ENCODE data around the gene LRRTM4.

LRRTM4 gene

DNA sequence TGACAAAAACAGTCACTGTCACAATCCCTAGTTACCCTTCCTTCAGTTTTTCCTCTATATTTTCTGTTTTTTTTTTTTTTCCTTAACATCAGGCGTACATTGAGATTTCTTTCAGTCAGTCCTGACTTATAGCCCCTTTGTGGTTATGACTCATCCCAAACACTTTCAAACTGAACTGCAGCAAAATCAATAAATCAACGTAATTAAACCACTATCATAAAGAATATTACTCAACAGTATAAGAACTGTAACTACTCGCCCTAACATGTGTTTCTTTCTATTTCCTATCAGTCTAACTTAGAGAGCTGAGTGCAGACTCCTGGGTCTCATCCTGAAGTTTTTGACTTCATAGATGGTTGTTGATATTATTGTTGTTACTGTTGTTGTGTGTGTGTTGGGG is 523.5 kb downstream of the LRRTM4 start:
- DNase-seq (ENCODE audit: low read depth in 3 of 3): no peak

DNA sequence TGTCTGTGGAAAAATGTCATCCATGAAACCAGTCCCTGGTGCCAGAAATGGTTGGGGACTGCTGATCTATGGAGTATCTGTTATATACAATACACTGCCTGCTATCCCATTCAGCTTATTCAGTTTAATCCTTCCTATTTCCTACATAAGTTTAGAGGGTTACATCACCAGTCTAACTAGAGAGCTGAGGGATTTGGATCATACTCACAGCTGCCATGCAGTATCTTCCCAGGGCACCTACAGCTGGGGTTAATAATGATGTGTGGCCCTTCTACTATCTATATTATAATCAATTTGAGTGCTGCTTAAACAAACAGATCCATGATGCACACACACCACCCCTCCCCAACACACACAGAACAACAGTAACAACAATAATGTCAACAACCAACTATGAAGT is 524.0 kb downstream of the LRRTM4 start:
- DNase-seq (ENCODE audit: low read depth in 3 of 3): no peak

DNA sequence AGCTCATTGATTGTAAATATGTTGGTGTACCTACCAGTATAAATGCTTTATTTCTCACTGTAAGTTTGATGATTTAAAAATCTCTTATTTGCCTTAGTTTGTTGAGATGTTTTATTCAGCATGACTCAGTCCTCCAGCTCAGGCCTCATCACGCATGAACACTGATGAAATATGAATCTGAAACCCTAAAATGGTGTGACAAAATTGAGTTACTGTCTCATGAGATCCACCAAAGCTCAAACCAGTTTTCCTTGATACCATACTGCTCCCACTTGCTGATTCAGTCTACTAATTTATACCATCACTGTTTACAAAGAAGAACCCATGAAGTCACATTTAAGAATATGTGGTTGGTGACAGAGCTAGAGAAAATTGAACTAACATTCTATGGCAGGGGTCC is 524.9 kb downstream of the LRRTM4 start:
- no peak for DNase-seq (ENCODE audit: low read depth in 3 of 3)

DNA sequence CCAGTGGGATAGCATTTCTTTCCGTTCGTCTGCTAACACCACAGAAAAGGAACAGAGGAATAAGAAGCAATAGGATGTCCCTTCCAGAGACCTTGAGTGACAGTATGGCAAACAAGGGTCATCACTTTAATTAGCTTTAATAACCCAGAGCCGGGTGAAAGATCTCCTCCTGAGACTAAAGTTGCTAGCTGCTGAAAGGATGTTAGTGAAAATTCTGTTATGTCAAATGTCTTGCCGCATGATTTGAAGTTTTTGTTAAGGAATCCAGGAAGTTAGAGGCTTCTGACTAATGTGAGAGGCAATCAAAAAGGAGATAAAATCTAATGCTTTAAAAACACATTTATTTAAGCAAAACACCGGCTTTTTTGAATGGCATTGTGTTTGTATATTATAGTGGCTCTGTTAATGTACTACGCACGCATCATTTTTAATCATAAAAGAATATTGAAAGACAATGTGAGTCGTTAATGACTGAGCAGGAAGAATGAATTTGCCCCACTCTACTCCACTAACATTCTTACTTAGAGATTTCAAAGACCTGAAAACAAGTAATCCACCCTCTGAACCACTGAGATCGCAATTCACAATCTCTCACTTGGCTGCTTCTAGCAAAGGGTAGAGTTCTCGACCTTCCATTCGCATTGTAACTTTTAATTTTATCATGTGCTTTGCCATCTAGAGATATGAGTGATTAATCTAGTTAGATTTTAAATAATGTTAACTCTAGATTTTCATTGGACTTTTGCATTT is 536.6 kb downstream of the LRRTM4 start:
- no peak for DNase-seq (ENCODE audit: low read depth in 3 of 3)

DNA sequence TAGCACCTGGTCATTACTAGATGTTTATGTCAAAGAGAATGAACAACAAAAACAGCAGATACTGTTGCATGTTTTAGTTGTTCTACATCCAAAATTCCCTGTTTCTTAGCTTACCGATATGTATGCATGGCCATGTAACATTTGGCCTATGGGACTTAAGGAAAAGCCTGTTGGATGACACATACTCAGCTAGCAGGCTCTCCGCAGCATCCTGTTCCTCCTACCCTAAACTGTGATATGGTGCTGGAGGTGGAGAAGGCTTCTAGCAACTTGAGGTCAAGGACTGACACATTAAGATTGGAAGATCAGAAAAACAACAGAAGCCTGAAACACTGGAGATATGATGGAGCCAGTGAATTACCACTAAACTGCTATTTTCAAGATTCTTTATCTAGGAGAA is 537.8 kb downstream of the LRRTM4 start:
- DNase-seq (ENCODE audit: low read depth in 3 of 3): no peak

DNA sequence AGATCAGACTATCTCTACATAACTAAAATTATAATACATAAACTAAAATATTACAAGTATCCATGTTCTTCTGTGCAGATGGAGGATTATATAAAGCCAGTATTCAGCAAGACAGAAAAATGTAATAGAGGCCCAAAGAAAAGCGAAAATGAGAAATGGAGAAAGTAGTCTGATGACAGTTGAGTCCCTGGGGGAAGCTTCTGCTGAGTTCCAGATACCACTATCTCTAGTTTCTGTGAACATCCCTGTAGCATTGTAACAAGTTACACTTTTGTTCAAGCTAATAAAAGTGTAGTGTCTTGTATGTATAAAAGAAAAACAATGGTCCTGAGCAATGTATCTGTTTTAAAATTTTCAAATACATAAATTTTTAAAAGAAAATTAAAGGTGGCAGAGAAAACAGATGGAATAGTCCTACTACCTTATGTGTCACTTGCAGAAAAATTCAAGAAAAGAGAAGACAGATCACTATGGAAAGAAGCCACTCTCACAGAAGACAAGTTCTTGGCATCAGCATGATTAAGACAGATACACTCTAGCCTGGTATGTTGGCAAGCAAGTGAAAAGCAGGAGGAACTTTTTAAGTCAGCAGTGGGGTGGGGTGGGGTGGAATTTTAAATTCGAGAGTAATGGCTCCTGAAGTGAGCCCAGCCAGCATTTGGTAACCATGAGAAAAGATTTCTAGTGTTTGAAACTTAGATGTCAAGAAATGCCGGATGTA is 541.9 kb downstream of the LRRTM4 start:
- DNase-seq (ENCODE audit: low read depth in 3 of 3): no peak

DNA sequence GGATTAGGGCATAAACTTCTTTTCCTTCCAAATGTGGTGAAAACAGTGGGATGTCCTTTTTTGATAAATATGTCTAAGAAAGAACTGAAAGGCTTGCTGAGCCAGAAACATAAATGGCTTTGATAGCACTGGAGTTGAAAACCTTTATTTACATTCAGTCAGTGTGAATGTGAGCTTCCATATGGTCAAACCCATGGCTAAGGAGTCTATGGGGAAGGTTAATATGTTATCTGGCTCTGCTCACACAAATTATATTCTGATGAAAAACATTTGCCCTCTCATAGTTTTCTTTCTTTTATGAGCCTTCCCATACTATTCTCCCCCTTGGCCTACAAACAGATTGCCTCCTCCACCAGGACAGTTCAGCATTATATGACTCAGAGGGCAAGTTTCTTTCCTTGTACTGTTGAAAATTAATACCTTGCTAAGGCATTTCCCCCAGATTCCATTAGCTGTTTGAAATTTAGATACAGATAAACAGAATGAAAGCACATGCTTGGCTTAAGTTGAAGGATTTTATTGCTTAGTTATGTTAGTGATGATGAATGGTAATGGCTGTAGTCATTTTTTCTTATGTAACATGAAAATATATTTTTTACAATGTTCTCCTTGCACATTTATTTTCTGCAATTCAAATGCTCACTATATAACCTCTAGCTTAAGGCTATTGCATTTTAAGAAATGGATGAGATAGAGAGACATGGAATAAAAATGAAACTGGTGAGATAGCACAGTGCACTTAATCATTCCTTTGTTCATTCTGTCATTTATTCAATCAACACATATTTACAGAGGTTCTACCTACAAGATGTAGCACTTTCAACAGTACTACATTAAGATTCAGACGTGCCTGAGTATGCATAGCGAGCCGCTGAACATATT is 544.1 kb downstream of the LRRTM4 start:
- DNase-seq (ENCODE audit: low read depth in 3 of 3): no peak

DNA sequence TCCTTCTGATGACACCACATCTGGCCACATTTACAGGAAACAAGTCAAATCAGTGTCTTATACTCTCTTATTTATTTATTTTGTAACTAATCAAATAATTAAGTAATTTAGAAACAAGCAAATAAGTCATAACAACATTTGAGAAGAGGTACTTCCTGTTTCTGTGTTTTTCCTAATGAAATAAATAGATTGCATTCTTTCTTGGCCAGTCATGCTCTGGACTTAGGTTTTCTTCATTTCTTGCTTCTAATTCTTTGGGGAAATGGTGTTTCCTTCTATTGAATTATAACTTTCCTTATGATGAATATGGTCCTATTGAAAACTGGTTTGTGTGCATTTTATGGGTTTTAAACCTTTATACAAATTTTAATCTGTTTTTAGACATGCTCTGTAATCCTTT is 546.4 kb downstream of the LRRTM4 start:
- no peak for DNase-seq (ENCODE audit: low read depth in 3 of 3)

DNA sequence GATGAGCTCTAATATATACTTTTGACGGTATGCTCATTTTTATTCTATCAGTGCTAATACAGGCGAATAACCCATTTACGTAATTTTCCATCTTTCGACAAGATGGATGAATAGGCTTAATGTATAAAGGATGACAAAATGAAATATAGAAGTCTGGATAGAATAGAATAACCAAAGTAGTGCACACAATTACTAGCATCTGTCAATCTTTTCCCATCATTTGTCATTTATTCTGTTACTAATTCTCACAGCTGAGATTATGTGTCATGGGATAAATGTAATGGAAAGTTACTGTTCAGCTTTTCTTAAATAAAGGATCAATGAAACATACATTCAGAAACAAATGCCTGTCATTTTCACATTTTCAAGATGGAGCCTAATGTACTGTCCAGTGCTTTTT is 548.6 kb downstream of the LRRTM4 start:
- DNase-seq (ENCODE audit: low read depth in 3 of 3): no peak

DNA sequence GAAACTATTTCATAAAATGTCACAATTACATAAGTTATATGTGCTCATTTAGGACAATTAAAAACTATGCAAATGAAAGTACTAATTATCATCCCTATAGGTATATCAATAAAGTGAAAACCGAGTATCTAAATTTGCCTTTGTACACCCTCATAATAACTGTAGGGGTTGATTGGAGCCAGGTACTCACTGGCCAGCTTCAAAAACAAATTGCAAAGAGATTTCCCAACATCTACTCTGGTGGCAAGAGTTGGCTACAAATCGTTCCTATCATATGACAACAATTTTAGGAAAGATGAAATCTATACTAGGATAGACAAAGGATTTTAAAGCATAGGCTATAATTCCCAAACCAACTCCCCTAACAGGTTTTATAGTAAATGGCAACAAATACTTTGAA is 556.4 kb downstream of the LRRTM4 start:
- DNase-seq (ENCODE audit: low read depth in 3 of 3): no peak

DNA sequence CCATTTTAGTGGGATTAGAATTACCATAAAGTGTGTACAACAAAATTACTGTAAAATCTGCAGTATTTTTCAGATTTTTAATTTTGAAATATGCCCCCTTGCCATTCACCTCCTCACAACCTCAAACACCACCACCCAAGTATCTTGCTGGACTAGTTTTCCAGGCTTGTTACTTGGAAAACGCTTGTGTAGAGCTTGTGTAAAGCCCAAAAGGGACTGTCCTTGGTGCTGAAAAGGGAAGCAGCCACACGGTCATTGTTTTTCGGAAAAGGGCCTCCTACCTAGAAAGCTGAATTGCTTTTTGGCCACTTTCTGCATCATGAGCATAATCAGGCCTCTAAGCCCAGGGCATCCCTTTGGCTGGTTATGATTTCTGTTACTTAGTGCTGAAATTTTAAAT is 563.4 kb downstream of the LRRTM4 start:
- DNase-seq (ENCODE audit: low read depth in 3 of 3): no peak

DNA sequence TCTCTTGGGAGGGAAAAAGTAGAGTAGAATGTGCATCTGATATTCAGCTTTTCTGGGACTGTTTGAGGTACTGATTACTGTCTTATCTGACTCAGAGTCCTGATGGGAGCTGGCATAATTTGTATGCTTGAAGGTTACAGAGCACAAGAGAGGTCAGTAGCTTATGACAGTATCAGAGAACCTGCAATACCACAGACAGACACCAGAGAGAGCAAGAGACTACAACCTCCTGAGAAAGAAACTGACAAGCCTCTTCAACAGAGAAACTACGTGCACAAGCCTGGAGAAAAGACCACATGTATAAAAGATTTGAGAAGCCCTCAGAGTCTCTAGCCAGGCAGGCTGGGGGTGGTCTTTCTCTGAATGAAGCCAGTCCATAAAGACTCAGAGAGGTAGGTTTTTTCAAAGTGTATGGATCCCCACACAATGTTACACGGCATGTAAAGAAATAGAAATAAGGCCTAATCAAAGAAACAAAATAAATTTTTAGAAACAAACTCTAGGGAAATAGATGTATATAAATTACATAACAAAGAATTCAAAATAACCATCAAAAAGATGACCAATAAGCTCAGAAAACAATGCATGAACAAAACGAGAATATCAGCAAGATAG is 568.3 kb downstream of the LRRTM4 start:
- no peak for DNase-seq (ENCODE audit: low read depth in 3 of 3)

DNA sequence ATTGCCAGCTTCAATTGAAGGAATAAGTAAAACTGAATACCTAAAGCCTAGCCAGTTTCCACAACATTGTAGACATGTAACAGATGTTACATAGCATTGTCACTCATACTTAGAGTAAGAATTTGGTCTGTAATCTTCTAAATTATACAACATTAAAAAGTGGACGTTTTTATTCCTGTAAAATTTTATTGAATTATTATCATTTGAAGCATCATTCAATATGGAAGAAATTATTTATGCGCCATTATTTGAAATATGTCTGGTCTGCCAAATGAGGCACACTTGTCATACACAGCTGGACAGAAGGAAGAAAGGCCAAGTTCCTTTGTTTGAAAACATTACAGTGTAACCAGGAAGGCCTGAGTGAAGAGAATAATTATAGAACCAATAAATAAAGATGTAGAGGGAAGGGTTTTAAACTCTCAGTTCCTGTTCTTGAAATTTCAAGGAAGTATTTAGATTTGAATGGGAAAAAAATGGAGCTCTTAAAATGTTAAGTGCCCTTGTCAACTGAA is 575.5 kb downstream of the LRRTM4 start:
- DNase-seq (ENCODE audit: low read depth in 3 of 3): no peak

DNA sequence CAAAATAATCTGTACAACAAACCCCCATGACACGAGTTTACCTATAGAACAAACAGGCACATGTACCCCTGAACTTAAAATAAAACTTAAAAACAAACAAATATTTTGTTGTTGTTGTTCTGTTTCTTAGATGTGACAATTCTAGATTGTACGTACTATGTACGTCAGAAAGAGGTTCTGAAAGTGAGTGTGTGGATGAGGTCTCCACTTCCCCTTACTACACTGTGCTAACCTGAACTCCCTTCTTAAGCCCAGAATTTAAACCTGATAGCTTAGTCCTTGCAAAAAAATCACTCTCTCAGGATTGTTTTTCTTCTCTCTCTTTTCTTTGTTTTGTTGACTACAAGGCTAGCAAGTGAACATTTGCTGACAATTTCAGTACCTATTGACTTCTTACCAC is 581.6 kb downstream of the LRRTM4 start:
- DNase-seq (ENCODE audit: low read depth in 3 of 3): no peak

DNA sequence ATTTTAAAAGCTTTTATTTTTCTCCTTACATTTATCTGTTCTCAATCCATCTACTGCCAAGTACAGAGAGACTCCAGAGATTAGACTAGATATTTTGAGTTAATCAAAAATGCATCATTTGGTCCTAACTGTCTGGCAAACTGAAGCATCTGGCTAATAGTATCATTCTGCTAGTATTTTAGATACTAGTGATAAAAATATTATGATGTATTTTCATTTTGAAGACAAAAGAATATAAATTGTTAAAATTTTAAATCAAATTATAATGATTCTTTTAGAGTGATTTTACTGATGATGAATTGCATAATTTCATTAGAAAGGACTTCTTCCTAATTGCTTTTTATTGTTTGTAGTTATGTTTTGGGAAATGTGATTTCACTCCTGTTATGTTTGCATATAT is 584.0 kb downstream of the LRRTM4 start:
- DNase-seq (ENCODE audit: low read depth in 3 of 3): no peak

DNA sequence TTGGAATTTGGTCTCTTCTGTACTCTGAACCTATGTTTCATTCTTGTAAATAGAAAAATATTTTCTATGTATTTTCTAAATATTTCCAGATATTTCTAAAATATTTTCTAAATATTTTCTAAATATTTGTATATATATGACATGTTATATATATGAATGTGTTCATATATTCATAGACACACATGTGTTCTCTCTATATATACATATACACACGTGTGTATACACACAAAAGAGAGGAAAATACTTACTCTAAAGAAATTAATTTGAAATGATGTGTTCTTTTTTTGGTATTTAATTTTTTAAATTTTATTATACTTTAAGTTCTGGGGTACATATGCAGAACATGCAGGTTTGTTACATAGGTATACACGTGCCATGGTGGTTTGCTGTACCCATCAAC is 589.6 kb downstream of the LRRTM4 start:
- DNase-seq (ENCODE audit: low read depth in 3 of 3): no peak

DNA sequence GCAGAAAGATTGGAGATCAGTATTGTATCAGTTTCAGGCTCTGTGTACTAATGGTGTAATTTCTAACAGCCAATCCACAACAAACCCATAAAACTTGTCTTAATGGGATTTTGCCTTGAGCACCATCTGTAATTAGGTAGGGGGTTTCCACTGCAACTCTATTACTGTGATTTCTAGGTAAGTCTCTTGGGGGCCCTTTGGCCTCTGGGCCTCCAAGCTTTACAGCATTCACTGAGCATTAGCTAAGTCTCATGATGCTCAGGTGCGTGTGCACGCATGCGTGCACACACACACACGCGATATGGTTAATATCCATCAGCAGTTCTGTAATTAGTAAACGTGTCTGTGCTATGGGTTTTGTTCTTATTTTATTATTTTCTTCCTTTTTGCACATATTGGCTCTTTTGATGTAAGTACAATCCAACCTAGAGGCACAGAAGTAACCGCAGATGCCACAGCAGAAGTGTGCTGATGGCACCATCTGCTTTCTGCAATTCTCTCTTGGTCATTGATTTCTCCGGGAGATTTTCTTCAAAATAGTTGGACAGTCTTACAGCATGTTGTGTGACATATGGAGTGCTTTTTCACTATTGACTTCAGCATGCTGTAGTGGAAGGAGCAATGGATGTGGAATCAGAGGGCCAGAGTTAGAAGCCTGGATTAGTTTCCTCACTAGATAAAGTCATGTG is 592.0 kb downstream of the LRRTM4 start:
- no peak for DNase-seq (ENCODE audit: low read depth in 3 of 3)

DNA sequence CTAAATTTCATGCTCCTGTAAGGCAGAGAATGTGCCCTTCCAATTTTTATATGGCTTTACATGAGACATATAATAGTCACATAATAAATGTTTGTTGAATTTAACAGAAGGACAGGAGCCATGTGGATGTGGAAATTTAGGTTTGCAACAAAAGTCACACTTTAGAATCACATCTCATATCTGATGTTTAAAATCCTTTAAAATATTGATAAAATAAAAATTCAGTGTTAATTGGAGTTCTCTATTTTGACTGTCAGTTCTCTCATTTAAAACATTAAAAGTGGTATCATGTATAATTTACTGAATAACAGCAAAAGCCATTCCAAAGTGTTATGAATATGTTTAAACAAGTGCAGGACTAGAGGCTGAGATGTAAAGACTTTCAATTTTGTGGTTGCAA is 594.1 kb downstream of the LRRTM4 start:
- no peak for DNase-seq (ENCODE audit: low read depth in 3 of 3)

DNA sequence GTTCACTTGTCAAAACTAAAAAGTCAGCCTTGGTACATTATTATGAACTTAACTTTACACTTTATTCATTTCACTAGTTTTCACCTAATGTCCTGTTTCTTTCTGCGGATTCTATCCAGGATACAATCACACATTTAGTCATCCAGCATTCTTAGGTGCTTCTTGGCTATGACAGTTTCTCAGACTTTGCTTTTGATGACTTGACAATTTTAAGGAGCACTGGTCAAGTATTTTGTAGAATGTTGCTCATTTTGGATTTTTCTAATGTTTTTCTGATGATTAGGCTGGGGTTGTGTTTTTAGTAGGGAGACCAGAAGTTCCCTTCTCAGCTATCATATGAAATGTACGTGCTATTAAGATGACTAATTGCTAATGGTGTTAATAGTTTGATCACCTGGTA is 601.2 kb downstream of the LRRTM4 start:
- DNase-seq (ENCODE audit: low read depth in 3 of 3): no peak

DNA sequence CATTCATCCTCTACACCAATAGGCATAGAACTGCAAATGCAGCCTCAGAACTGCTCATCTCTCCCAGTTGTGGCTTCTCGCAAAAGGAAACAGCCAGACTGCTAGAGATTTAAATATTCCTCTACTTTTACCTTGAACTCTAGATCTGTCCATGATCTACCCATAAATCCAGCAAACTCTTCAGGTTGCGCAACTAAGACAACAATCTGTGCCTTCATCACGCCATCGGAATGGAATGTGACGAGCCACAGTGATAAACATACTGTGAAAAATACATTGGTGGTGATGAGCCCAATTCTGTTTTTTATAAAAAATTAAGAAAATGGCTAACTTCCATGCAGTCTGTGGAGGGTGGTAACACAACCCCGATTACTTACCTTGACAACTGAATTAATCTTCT is 626.7 kb downstream of the LRRTM4 start:
- DNase-seq (ENCODE audit: low read depth in 3 of 3): no peak

DNA sequence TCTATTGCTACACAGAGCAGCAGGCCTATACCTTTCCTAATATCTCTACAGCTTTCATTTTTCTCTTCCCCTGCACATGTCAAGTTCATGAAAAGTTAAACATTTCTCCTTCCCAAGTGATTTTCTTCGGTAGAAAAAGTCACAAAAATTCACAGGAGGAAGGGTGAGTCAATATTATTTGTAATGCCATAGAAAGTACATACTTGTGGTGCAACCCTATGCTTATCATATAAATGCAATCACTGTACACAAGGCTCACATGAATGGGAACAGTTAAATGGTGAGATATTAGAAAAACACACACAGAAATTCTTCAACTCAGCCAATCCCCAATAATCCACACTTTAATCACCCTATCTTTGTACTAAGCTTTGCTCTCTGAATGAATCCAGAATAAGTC is 651.6 kb downstream of the LRRTM4 start:
- no peak for DNase-seq (ENCODE audit: low read depth in 3 of 3)

Measured in stimulated activated CD4-positive, alpha-beta T cell treated with anti-CD3 and anti-CD28 coated beads, TNF-alpha, amount 100 ng/mL, for 24 hours (primary cell).